ENCODE results near the gene HS3ST3B1.

- TF ChIP-seq CTCF (conservative IDR thresholded peaks at IDR 0.05; ENCODE audit: low read depth in 2 of 2), result no peak
- no peak for TF ChIP-seq EZH2 (IDR thresholded peaks at IDR 0.05; ENCODE audit: low read depth, unreplicated experiment)
- TF ChIP-seq POLR2AphosphoS5 (IDR thresholded peaks at IDR 0.05; ENCODE audit: low read depth), result no peak
- no peak for TF ChIP-seq STAT1 (IDR thresholded peaks at IDR 0.05; ENCODE audit: unreplicated experiment)
- no peak for TF ChIP-seq REST (IDR thresholded peaks at IDR 0.05; ENCODE audit: unreplicated experiment)
- TF ChIP-seq EZH2phosphoT487 (IDR thresholded peaks at IDR 0.05; ENCODE audit: unreplicated experiment), result no peak
- TF ChIP-seq JUNB (IDR thresholded peaks at IDR 0.05; ENCODE audit: unreplicated experiment), result no peak
Observed at GRCh38 chr17:14320098-14320497, 19.2 kb downstream of the HS3ST3B1 start.
